Transverse colon (tissue), 4 donors: ENCODE measurements around the gene PALMD. TPM values are rescaled to one million over a fixed set of nuclear protein-coding genes. Genes with fewer than 3 reads are reported as not detected.
A peak's percentile ranks its signal among the peaks of the same experiment; 100 is the strongest.

ENCODE experiments used
- DNase-seq: peaks from one replicate; pipeline ENCODE4 v3.0.0-alpha.2; 2019
- H3K27ac ChIP-seq, 4 donors: fragments of 200-600 bp; sonication (generic); 2 replicates each; pipeline ENCODE4 v1.5.1; 2016 to 2018; ENCODE audit warnings: inconsistent platforms in 4 of 4
- H3K27me3 ChIP-seq: fragments of 200-600 bp; sonication (generic); 2 replicates; pipeline ENCODE4 v1.5.1; 2017; ENCODE audit warnings: inconsistent platforms
- H3K36me3 ChIP-seq, 4 donors: fragments of 200-600 bp; sonication (generic); 2 replicates each; pipeline ENCODE4 v1.5.1; 2017 to 2019; ENCODE audit warnings: inconsistent platforms in 4 of 4
- H3K4me1 ChIP-seq, 4 donors: fragments of 200-600 bp; sonication (generic); 2 replicates each; pipeline ENCODE4 v1.5.1; 2017 to 2020; ENCODE audit warnings: inconsistent platforms in 4 of 4
- H3K4me3 ChIP-seq, 4 donors: fragments of 200-600 bp; sonication (generic); 1 replicate in 1 of 4; 2 replicates in 3 of 4; pipeline versions ENCODE4 v1.5.1 to v1.6.1; 2017 to 2019; ENCODE audit warnings: inconsistent platforms in 4 of 4
- H3K9me3 ChIP-seq, 2 donors: fragments of 200-600 bp; sonication (generic); 2 replicates each; pipeline ENCODE4 v1.5.1; 2017 to 2019; ENCODE audit warnings: inconsistent platforms in 2 of 2
- CTCF ChIP-seq, 5 experiments: fragments of 200-600 bp in 3 of 5; fragments of 450-650 bp in 2 of 5; sonication (generic) in 3 of 5; IDR thresholded peaks; 1 replicate in 2 of 5; 2 replicates in 3 of 5; pipeline ENCODE4 v1.5.1; 2016 to 2017; ENCODE audit warnings: antibody characterized with exemption in 5 of 5, inconsistent platforms in 3 of 5, mild to moderate bottlenecking in 2 of 5, moderate library complexity in 1 of 5
- EP300 ChIP-seq: sonication (generic); formaldehyde crosslinking; IDR thresholded peaks from one replicate; pipeline ENCODE4 v1.6.1; 2017; ENCODE audit warnings: antibody characterized with exemption, low read depth
- POLR2A ChIP-seq: fragments of 450-650 bp; IDR thresholded peaks from one replicate; pipeline ENCODE4 v1.6.1; 2016; ENCODE audit warnings: antibody characterized with exemption, mild to moderate bottlenecking, moderate library complexity
- POLR2AphosphoS5 ChIP-seq, 3 donors: sonication (generic); formaldehyde crosslinking; IDR thresholded peaks; one replicate each; pipeline ENCODE4 v1.6.1; 2016; ENCODE audit warnings: antibody characterized with exemption in 3 of 3
- WGBS, 2 donors: methylation state at CpG; one replicate each; pipeline ENCODE4 v1.1.5; 2018; ENCODE audit warnings: low coverage in 1 of 2; 5-methylcytosine and 5-hydroxymethylcytosine counted together
- in situ Hi-C, 4 donors: fragments of 200-750 bp; cut with MboI; loops; one replicate each; pipeline versions ENCODE4 v1.15.0 to v1.15.1; 2017; ENCODE audit warnings: low sequenced_read_pairs in 3 of 4, low pct_ligation_motif_present in 1 of 4, low pct_unique_long_range_greater_than_20kb in 1 of 4
- intact Hi-C: fragments of 100-400 bp; cut with DNase I; formaldehyde crosslinking; loops from one replicate; pipeline ENCODE4 v1.15.1; 2023; ENCODE audit warnings: low total_unique reads
- total RNA-seq, 4 donors: library from RNA; depleted of rRNA; stranded (reverse); fragments of >200 nt; gene quantifications; one replicate each; pipeline ENCODE4 v1.1.0, GENCODE V29; 2016

Gene PALMD
- total RNA-seq, 4 donors from 2014 or later = 1.9 to 4.4 (median 2.9) TPM

- peaks cover 0 to 10% (median 0%) of the 10 kb centered on the region in 4 donors for H3K4me1 ChIP-seq
- WGBS, 2 donors = 47 to 50% methylated on average over 4 of the region's 4 CpGs
- peak overlapping the region in 1 of 4 donors; percentile 24 for H3K4me3 ChIP-seq
- peaks cover 4% of the 10 kb centered on the region for H3K27me3 ChIP-seq
- TF ChIP-seq POLR2A = no peak
- no peak for TF ChIP-seq EP300
- TF ChIP-seq POLR2AphosphoS5 (IDR thresholded peaks at IDR 0.05) = no peak
- no peak for TF ChIP-seq CTCF (IDR thresholded peaks at IDR 0.05)
- DNase-seq = no peak
- peak overlapping the region in 2 of 4 donors; percentile 9 to 20 for H3K27ac ChIP-seq
- no peaks in the 10 kb centered on the region for H3K9me3 ChIP-seq
- H3K36me3 ChIP-seq = no peaks in the 10 kb centered on the region
- intact Hi-C loops = no loop called here
- in situ Hi-C loops = no loop called here
Measured at GRCh38 chr1:99647490-99647889, 1.6 kb downstream of the PALMD start.

- no peaks in the 10 kb centered on the region for H3K9me3 ChIP-seq
- peaks cover 4% of the 10 kb centered on the region for H3K27me3 ChIP-seq
- TF ChIP-seq EP300 = no peak
- no peak for TF ChIP-seq POLR2AphosphoS5 (IDR thresholded peaks at IDR 0.05)
- no peak for TF ChIP-seq POLR2A
- no peak for TF ChIP-seq CTCF (IDR thresholded peaks at IDR 0.05)
- H3K4me1 ChIP-seq = peaks cover 0 to 10% (median 0%) of the 10 kb centered on the region in 4 donors
- 44 to 76% methylated on average over 4 of the region's 4 CpGs for WGBS, 2 donors
- in situ Hi-C loops = no loop called here
- no peaks in the 10 kb centered on the region for H3K36me3 ChIP-seq
- H3K4me3 ChIP-seq = no peak overlapping the region
- intact Hi-C loops = no loop called here
- H3K27ac ChIP-seq = peak overlapping the region in 1 of 4 donors; percentile 9
- no peak for DNase-seq
Measured at GRCh38 chr1:99648107-99648506, 2.2 kb downstream of the PALMD start.

GRCh38 chr1:99650030-99650429, 4.1 kb downstream of the PALMD start:
- H3K9me3 ChIP-seq = no peaks in the 10 kb centered on the region
- in situ Hi-C loops (no loop called here), intact Hi-C loops (no loop called here)
- TF ChIP-seq POLR2AphosphoS5 (IDR thresholded peaks at IDR 0.05) (no peak), POLR2A (no peak), CTCF (IDR thresholded peaks at IDR 0.05) (no peak), EP300 (no peak)
- no peak overlapping the region for H3K27ac ChIP-seq
- no peak overlapping the region for H3K4me3 ChIP-seq
- 44 to 80% methylated on average over 1 to 2 of the region's 2 CpGs for WGBS, 2 donors
- DNase-seq = no peak
- H3K36me3 ChIP-seq = no peaks in the 10 kb centered on the region
- peaks cover 0 to 10% (median 0%) of the 10 kb centered on the region in 4 donors for H3K4me1 ChIP-seq
- peaks cover 4% of the 10 kb centered on the region for H3K27me3 ChIP-seq

- no peak for DNase-seq
- TF ChIP-seq CTCF (IDR thresholded peaks at IDR 0.05) (no peak), POLR2A (no peak), POLR2AphosphoS5 (IDR thresholded peaks at IDR 0.05) (no peak), EP300 (no peak)
- no peaks in the 10 kb centered on the region for H3K36me3 ChIP-seq
- intact Hi-C loops (no loop called here), in situ Hi-C loops (no loop called here)
- H3K4me1 ChIP-seq = peaks cover 0 to 6% (median 0%) of the 10 kb centered on the region in 4 donors
- H3K9me3 ChIP-seq = no peaks in the 10 kb centered on the region
- 47 to 48% methylated on average over 3 of the region's 3 CpGs for WGBS, 2 donors
- H3K27me3 ChIP-seq = peaks cover 4% of the 10 kb centered on the region
- no peak overlapping the region for H3K4me3 ChIP-seq
- H3K27ac ChIP-seq = no peak overlapping the region
Measured at GRCh38 chr1:99650773-99651437, 5.0 kb downstream of the PALMD start.
